ENCODE results near the gene RAB41. TPM values are rescaled to one million over a fixed set of nuclear protein-coding genes. Genes with fewer than 3 reads are reported as not detected.
A peak's percentile ranks its signal among the peaks of the same experiment; 100 is the strongest.

RAB41 gene
- total RNA-seq, 1 donor from 2014 or later: not detected

DNA sequence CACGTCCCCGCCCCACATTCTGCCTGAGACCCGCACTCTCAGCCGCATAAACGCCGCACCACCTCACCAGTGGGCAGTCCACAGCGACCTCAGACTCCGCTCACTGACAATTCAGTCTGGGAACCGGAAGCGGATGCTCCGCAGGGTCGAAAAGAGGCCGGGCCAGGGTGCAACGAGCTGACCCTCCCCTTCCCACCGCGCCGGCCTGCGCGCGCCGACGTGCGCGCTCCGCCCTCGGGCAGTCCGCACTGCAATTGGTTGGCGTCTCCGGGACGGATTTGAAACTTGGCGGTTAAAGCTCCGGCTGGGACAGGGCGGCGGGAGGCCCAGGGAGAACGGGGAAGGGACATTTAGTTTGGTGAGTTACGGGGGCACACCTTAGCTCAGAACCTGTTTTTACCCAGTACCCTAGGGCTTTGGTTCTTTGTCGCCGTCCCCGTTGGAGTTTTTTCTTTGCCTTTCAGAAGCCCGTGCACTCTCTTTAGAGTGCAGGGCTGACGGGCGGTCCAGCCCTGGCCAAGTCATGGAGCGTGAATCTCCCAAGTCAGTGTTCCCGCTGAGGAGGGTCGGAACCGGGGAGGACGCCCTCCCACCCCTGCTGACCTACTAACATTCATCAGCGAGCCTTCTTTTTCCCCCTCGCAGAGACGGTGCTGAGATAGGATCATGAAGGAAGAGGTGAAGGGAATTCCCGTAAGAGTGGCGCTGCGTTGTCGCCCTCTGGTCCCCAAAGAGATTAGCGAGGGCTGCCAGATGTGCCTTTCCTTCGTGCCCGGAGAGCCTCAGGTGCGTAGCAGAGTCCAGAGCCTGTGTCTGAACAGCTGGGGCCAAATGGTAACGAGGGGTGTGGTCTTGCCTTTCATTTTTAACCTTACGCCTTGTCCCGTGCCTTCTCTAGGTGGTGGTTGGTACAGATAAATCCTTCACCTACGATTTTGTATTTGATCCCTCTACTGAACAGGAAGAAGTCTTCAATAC is 8.1 kb downstream of the RAB41 start, which contains the start of the genes KIF4A and PDZD11:
TSS of gene KIF4A (plus strand) at position 312 of the 978 bp plus-strand sequence. CDS start at position 667, 355 bp downstream.
TSS of gene PDZD11 (minus strand) at position 135 of the 978 bp plus-strand sequence. CDS start 586 bp downstream, outside the sequence.
- peaks cover 21% of the 10 kb centered on the region for H3K36me3 ChIP-seq
- TF ChIP-seq, protein P1, sequence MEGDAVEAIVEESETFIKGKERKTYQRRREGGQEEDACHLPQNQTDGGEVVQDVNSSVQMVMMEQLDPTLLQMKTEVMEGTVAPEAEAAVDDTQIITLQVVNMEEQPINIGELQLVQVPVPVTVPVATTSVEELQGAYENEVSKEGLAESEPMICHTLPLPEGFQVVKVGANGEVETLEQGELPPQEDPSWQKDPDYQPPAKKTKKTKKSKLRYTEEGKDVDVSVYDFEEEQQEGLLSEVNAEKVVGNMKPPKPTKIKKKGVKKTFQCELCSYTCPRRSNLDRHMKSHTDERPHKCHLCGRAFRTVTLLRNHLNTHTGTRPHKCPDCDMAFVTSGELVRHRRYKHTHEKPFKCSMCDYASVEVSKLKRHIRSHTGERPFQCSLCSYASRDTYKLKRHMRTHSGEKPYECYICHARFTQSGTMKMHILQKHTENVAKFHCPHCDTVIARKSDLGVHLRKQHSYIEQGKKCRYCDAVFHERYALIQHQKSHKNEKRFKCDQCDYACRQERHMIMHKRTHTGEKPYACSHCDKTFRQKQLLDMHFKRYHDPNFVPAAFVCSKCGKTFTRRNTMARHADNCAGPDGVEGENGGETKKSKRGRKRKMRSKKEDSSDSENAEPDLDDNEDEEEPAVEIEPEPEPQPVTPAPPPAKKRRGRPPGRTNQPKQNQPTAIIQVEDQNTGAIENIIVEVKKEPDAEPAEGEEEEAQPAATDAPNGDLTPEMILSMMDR (IDR thresholded peaks at IDR 0.05): no peak
- peaks cover 13% of the 10 kb centered on the region for H3K4me1 ChIP-seq
- H3K27me3 ChIP-seq (ENCODE audit: low read depth): no peaks in the 10 kb centered on the region
- intact Hi-C loops (cut with DNase I): no loop called here
- peak within 1 kb of the TSS; percentile 62 for H3K4me3 ChIP-seq
- peak within 1 kb of the TSS; percentile 72 for H3K27ac ChIP-seq
- DNase-seq: peak; percentile 85
- no peaks in the 10 kb centered on the region for H3K9me3 ChIP-seq
- ATAC-seq: peak; percentile 100

DNA sequence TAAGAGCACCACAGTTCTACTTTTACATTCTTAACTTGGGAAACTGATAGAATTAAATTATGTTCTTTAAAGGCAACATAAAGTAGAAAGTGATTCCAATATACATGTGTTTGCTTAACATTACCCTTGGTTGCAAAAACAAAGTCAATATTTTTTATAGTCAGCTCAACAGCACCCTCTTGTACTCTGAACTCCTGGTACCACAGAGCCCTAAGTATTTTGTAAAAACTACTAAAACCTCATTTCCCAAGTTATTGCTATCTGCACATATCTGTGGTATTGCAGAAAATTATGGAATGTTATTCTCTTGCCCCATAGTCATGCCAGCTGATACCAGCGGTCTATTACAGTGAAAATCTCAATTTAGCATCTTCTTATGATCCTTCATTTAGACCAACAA is 10.8 kb downstream of the RAB41 start:
- TF ChIP-seq, protein P1 (IDR thresholded peaks at IDR 0.05): no peak
- H3K27me3 ChIP-seq (ENCODE audit: low read depth): no peaks in the 10 kb centered on the region
- no peak overlapping the region for H3K27ac ChIP-seq
- H3K36me3 ChIP-seq: peaks cover 3% of the 10 kb centered on the region
- ATAC-seq (no peak), DNase-seq (no peak)
- intact Hi-C loops (cut with DNase I): no loop called here
- H3K4me1 ChIP-seq: peaks cover 13% of the 10 kb centered on the region
- no peak overlapping the region for H3K4me3 ChIP-seq
- H3K9me3 ChIP-seq: no peaks in the 10 kb centered on the region

DNA sequence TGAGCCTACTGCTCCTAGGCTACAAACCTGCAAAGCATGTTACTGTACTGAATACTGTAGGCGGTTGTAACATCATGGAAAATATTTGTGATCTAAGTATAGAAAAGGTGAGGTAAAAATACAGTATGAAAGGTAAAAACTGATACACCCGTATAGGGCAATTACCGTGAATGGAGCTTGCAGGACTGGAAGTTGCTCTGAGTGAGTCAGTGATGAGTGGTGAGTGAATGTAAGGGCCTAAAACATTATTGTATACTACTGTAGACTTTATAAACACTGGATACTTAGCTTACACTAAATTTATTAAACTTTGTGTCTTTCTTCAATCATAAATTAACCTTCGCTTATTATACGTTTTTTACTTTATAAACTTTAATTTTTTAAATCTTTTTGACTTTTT is 11.6 kb downstream of the RAB41 start:
- Histone ChIP-seq H3K4me3 (no peak overlapping the region), H3K27ac (no peak overlapping the region), H3K9me3 (no peaks in the 10 kb centered on the region), H3K4me1 (peaks cover 13% of the 10 kb centered on the region), H3K36me3 (no peaks in the 10 kb centered on the region), H3K27me3 (ENCODE audit: low read depth) (no peaks in the 10 kb centered on the region)
- ATAC-seq: no peak
- TF ChIP-seq, protein P1 (IDR thresholded peaks at IDR 0.05): no peak
- no peak for DNase-seq
- intact Hi-C loops (cut with DNase I): no loop called here

DNA sequence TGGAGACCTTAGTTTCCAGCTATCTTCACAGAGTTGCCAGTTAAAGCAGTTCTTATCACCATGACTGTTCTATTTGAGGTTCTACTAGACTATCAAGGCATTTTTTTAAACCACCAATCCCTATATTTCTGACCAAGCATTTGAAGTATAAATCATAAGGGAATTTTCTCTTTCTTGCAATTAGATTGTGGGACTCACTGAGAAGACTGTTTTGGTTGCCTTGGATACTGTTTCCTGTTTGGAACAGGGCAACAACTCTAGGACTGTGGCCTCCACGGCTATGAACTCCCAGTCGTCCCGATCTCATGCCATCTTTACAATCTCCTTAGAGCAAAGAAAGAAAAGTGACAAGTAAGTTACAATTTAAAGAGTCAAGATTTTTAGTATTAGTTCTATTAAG is 19.7 kb downstream of the RAB41 start:
- TF ChIP-seq, protein P1 (IDR thresholded peaks at IDR 0.05): no peak
- Histone ChIP-seq H3K36me3 (no peaks in the 10 kb centered on the region), H3K9me3 (no peaks in the 10 kb centered on the region), H3K27me3 (ENCODE audit: low read depth) (no peaks in the 10 kb centered on the region), H3K4me3 (no peak overlapping the region), H3K4me1 (no peaks in the 10 kb centered on the region), H3K27ac (no peak overlapping the region)
- no peak for ATAC-seq
- intact Hi-C loops (cut with DNase I): no loop called here
- DNase-seq: no peak

DNA sequence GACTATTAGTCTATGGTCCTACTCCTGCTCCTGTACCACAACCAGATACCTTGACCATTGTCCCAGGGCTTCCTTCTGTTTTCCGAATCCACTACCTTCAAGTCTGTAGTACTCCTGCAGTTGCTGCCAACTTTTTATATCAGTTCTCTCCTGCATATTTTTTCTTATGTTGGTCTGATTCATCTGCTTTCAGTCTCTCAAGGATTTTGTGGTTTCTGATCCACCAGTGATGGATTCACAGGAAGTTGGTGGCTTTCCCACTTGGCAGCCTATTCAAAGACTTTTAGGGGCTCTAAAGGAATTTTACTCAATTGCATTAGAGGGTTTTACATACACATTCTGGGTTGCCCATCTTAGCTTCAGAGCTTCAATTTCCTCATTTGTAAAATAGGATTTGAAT is 31.5 kb downstream of the RAB41 start:
- H3K9me3 ChIP-seq: no peaks in the 10 kb centered on the region
- H3K36me3 ChIP-seq: no peaks in the 10 kb centered on the region
- no peak for DNase-seq
- H3K4me1 ChIP-seq: no peaks in the 10 kb centered on the region
- intact Hi-C loops (cut with DNase I): no loop called here
- H3K4me3 ChIP-seq: no peak overlapping the region
- TF ChIP-seq, protein P1 (IDR thresholded peaks at IDR 0.05): no peak
- no peak for ATAC-seq
- no peak overlapping the region for H3K27ac ChIP-seq
- no peaks in the 10 kb centered on the region for H3K27me3 ChIP-seq (ENCODE audit: low read depth)
